Skeletal muscle cell (primary cell): ENCODE data around the gene RPS3.

Source experiments
- DNase-seq: peaks from one replicate; pipeline ENCODE4 v3.0.0-alpha.2; 2010; ENCODE audit warnings: low read depth
- H3K4me3 ChIP-seq: 2 replicates; pipeline ENCODE4 v1.5.1; 2011; ENCODE audit warnings: low read depth, mild to moderate bottlenecking, control low read depth, low read length, moderate library complexity

The RPS3 gene

DNA sequence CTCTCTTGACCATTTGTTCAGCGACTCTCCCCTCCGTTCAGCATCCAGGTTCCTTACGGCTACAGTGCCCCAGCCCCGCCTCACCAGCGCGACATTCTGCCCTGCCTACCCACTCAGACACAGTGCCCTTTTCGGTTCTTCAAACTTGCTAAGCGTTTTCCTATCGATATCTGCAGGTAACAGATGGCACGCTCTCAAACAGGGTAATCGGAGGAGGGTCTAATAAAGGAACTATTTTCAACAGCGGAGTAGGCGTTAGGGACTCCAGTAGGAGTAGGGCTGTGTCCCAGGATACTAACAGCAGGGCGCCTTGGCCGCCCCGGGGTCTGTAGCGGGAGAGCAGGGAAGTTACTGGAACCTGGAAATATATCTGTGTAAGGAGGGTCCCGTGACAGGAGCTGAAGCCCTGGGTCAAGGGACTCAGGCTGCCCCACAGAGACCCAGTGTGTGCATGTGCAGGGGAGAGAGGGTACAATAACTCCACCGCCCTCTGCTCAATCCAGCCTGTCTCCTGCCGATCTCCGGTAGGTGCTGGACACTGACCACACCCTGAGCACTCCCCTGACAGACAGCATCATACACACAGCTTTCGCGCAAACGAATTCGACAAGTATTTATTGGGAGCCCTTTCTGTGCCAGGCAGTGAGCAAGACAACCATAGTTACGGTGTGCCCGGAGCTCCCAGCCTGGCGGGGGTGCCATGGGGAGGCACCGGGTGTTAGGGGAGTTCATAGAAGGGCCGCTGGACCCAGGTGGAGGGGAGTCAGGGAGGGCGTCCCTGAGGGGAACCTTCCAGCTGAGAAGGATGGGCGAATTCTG, 31.6 kb downstream of the RPS3 start:
- DNase-seq = no peak
- peak overlapping the region; percentile 41 for H3K4me3 ChIP-seq

DNA sequence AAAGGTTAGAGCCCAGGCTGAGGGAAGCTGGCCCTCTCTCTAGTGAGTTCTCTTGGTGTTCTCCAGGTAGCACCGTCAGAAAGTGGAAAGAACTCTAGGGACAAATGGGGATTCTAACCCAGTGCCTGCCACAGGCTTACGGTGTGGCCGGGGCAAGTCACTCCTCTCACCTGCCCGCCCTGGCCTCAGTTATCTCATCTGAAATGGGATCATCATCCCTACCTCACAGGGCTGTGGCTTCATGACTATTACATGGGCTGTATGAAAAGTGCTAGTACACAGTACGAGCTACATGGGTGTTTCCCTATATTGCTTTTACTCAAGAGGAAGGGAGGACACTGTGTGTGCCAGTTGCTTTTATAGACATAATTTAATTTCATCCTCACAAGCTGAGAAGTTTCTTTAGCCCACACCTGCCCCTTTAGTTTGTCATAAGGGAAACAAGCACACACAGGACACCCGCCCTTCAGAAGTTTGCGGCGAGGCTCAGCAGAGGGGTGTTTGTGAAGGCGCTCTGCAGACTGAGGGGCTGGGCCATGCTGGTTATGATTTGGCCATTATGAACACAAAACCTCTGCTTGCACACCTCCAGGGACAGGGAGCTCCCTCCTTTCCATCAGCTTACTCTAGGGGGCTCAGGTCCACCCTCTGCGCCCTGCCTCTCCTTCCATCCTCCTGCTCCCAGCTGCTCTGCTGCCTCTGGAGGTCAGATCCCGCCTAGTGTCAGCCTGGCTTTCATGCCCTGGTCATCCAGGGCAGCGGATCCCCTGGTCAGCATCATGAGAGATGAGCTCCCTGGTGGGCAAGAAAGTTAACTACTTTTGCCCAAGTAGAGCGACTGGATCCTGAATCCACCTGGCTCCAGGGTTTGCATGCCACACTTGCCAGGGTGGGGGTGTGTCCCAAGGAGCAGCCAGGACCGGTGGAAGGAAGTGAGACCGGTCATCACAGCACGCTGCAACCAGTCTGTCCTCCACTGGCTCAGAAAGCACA, 32.5 kb downstream of the RPS3 start:
- DNase-seq = no peak
- H3K4me3 ChIP-seq = no peak overlapping the region

DNA sequence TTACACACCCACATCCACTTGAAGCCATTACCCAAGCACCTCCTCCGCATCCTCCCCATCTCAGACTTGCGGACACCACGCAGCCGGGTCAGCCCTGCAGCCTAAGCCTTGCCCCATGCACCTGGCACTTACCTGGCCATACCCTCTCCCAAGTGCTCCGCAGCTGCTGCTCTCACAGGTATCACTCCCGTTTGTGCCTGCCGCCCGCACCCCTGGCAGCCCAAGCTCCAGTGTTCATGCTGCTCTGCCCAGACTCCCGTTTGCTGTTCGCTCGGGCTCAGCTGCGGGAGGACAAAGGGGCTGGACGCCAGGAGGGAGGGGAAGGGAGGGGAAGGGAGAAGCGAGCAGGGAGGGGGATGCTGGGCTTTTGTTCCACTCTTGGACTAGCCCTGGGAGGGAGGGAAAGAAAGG, 33.6 kb downstream of the RPS3 start, which contains the start of gene KLHL35:
TSS of gene KLHL35 (minus strand) at position 293 of the 411 bp plus-strand sequence. CDS start 2,574 bp downstream, outside the sequence.
- H3K4me3 ChIP-seq = no peak within 1 kb of the TSS
- no peak for DNase-seq

DNA sequence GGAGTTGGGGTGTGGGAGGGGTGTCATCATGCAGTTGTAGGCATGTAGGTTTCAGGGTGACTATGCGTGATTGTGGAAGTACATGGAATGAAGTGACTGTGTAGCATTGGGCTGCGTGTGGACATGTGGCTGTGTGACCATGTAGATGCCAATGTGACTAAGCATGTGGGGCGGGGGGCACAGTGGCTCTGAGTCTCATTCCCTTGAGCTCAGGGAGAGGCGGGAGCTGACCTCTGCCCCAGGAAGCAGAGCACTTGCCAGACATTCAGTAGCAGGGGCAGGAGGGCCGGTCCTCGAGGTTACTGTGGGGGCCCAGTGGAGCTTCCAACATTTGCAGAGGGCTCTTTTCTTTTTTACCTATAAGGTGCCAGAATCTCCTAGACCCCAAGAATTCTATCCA, 34.1 kb downstream of the RPS3 start:
- H3K4me3 ChIP-seq = no peak overlapping the region
- no peak for DNase-seq

DNA sequence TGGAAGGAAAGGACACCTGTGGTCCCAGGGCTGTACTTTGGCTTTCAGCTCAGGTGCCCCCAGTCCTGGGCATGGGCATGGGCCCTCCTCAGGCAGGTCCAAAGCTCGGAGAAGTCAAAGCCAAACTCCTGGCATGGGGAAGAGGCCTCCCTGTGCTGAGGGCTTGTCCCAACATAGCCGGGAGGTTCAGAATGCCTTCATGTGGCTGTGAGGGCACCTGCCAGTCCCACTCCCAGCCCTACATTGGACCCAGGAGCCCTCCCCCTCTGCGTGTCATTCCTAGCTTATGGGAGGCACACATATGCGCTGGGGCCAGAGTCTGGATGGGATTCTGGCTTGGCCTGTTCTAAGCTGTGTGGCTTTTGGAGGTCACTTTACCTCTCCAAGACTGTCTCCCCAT, 34.7 kb downstream of the RPS3 start:
- no peak overlapping the region for H3K4me3 ChIP-seq
- DNase-seq = no peak

DNA sequence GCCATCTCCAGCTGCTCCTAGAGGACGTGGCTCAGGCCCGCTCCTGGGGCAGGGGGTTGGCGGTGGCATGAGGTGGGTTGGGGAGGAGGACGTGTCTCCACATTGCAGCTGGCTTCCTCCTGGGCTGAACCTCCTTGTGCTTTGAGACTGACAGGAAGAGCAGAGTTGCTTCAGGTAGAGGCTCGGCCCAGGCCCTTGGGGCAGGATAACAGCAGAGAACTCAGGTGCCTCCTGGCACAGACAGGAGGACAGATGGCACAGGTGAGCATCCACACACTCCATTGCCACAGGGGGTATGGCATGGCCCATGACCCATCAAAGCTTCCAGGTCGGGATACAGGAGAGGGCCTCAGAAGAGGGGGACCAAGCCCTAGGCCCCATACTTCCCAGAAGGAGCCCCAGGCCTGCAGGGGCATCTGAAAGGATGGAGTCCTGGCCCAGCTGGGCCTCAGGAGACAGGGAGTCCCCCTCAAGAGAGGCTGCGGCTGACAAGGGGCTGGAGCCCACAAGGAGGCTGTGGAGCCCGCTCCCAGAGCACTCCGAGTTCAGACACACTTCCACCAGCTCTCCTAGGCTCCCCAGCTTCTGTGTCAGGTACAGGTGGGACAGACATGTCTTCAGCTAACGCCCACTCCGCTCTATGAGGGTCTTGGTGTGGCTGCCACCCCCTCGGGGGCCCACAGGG, 35.7 kb downstream of the RPS3 start:
- no peak overlapping the region for H3K4me3 ChIP-seq
- DNase-seq = no peak

DNA sequence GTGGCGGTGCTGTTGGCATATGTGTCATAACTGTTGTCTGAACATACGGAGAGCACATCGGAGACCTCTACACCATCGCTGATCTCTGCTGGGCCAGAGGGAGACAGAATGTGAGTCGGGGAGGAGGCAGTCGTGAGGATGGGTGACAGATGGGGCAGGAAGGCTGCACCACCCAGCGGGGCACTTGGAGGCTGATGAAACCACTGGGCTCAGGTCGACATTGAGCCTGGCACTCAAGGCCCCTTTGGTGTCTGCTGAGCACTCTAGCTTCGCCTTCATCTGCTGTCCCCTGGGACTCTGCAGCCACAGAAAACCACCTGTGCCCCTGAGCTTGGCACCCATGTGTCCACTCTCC, 36.2 kb downstream of the RPS3 start:
- no peak overlapping the region for H3K4me3 ChIP-seq
- DNase-seq = no peak

DNA sequence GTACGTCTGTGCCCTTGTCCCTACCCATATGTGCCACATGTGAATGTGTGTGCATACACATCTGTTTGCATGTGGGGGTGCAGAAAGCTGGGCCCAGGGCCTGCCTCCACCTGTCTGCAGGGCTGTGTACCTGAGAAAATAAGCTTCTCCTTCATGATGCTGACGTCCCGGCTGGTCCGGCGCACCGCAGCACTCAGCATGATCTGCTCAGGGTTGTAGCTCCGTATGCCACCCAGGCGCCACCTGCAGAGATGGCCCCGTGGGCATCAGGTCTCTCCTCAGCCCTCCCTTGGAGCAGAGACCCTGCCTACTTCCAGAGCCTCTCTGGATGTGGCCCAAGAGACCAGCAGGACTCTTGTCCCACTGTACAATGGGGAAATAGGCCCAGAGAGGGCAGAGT, 37.5 kb downstream of the RPS3 start:
- DNase-seq = no peak
- H3K4me3 ChIP-seq = no peak overlapping the region

DNA sequence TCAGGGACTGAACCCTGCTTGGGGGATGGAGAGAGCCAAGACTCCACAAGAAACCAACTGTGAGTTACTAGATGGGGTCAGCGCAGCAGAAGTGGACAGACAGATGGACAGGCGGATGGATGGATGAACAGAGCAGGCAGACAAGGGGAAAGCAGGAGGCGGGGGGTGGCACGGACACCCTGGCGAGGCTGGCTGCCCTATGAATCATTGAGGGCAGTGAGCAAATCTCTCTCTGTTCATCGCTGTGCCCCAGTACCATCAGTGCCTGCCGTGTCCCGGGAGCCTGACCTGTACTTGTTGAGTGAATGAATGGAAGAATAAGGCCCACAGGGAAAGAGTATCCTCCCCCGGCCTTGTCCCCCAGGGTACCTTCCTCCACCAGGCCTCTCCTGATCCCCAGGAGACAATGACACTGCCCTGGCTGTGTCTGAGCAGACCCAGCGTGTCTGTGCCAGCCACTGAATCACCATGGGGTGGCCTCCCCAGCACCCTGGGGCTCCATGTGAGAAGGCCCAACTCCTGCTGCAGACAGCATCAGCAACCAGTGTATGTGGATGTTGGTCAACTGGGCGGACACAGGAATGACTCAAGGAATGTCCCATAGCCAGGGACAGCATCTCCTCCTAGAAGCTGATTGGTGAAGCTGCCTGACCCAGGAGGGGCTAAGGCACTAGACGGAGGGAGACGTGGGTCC, 38.8 kb downstream of the RPS3 start:
- no peak for DNase-seq
- no peak overlapping the region for H3K4me3 ChIP-seq

DNA sequence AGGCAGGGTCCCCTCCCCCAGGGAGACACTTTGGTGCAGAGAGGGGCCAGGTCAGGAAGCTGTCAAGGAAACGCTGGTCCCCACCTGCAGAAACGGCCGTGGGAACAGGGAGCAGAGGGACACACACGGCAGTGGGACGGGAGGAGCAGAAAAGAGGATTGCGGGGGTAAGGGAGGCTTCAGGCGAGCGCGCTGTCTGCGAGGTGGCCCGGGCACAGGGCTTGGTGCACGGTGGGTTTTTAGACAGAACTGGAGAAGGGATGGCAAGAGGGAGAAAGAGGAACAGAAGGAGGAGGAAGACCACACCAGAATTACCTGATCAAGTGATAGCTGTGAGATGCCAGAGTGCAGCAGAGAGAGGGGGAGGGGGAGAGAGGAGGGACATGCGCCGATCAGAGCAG, 39.7 kb downstream of the RPS3 start:
- H3K4me3 ChIP-seq = no peak overlapping the region
- no peak for DNase-seq

DNA sequence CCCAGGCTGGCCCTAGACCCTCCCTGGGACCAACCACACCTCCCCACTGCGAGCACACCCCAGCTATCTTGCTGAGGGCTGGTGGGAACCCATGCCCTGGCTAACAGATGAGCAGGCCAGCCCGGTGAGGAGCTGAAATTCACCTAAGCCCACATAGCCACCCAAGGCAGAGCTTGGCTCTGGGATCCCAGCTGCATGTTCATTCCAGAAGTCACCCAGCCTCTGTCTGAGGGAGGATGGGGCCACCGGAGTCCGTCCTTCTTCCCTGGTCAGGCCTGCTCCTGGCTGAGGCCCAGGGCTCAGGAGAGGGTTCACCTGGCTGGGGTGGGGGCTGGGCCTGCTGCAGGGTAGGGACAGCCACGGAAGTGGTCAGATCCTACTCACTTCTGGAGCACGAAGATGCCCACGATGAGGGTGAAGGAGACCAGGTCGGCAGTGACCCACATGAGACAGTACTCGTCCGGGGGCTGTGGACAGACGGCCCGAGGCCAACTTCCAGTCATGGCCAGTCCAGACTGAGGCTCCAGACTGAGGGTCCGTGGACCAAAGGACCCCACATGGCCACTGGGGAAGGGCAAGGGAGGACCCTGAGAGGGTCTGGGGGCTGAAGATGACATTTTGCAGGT, 40.3 kb downstream of the RPS3 start:
- DNase-seq = no peak
- H3K4me3 ChIP-seq = no peak overlapping the region

DNA sequence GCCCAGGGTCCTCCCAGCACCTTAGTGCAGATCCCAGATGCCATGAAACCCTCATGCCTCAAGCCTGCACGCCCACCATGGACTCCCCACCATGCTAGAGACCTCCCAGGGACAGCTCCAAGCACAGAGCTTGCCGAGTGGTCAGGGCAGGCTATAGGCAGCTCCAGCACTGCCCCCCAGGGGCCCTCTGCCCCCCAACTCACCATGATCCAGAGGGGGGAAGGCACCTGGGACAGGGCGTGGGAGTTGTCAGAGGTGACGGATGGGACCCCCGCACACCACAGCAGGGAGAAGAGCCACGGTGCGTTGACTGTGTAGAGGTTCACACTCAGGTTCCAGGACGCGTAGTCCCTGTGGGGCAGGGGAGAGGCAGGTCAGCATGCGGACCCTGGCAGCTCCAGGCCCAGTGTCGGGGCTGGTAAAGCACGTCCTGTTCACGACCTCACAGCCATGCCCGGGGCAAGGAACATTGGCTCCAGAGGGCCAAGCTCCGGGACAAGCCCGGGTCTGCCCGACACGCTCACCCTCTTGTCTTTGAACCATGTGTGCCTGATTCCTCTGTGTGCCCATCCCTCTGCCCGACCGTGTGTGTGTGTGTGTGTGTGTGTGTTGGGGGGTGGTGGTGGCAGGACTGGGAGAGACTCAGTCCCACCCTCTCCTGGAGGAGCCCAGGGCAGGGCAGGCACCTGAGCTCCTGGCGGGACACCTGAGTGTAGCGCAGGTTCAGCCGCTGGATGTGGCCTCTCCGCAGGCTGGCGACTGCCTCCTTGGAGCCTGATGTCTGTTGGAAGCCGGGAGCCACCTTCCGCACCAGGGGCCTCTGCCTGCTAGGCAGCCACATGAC, 41.9 kb downstream of the RPS3 start:
- H3K4me3 ChIP-seq = no peak overlapping the region
- no peak for DNase-seq

DNA sequence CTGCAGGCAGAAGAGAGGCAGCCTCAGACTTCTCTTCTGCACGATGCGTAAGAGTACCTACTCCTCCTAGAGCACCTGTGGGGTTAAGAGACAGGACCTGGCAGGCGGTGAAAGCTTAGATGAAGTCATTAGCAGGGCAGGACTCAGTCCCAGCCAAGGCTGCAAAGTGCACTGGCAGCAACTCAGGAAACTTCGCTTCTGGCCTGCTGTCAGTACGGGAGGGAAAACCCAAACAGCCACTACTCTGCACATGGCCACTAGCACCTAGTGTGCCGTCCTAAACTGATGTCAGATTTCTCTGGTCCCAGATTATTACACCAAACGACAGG, 42.5 kb downstream of the RPS3 start:
- no peak overlapping the region for H3K4me3 ChIP-seq

DNA sequence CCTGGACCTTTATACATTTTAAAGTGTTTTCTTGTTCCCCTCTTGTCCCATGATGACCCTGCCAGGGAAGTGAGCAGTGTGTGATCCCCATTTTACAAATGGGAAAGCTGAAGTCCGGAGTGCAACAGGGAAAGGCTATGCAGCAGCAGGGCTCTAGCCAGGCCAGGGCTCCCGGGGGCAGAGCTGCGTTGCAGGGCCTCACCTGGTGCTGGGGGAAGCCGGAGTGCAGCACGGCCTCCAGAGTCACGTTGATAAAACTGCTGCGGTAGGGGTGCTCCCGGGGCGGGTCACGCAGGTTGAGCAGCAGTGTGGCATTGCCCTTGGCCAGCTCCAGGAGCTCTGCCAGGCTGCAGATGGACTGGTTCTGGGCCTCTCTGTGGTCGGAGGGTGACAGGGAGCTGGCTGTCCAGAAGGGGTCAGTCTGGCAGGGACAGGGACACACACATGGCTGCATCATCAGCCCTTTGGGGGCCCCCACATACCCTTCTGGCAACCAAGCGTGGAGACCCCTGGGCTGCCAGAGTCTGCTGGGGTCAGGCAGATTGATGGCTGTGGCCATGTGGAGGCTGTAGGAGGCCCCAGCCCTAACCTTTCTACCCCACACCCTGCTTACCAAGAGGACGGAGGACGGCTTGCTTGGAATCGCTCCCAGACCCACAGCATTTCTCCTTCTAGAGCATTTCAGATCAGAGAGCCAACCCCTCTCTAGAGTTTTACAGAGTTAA, 43.0 kb downstream of the RPS3 start:
- DNase-seq = no peak
- no peak overlapping the region for H3K4me3 ChIP-seq

More for the DNA sequence above, 42.5 kb downstream of the RPS3 start:
- DNase-seq = no peak

DNA sequence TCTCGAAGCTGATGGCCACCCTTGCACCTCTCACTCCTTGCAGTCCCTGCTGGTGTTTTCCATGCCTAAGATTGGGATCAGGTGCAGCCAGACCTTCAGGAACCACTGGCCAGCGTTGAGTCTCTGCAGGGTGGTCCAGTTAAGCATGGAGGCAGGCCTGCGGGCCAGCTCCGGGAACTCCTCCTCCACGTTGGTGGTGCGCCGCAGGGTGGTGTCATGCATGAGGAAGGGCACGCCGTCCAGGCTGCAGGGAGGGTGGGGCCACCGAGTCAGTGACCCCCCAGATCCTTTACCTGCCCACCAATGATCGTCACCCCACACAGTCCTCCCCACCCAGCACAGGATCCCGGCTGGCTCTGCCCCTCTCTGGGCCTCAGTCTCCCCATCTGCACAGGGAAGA, 43.7 kb downstream of the RPS3 start:
- H3K4me3 ChIP-seq = no peak overlapping the region

DNA sequence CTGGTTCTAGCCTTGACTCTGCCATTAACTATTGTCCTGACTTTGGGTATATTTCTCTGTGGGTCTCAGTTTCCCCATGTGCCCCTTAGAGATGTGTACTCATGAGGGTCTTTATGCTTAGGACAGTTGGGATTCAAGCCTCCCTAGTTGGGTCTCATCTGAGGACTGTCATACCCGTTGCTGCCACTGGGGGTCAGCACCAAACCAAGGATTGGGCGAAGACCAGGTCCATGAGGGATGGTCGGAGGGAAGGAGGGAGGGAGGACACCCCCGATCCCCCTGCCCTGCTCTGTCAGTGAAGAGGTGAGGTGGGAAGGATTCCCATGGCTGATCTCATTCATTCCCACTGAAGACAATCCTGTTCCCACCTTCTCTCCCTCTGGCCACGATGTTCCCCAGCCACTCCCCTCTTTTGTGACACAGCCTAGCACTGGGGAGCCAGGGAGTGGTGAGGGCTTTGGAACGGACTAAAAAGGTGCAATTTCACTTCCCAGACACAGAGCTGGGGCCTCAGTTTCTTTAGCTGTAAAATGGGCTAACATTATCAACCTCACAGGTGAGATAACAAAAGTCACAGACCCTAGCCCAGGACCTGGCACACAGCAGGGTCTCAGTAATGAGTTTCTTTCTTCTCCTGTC, 46.1 kb downstream of the RPS3 start:
- no peak for DNase-seq
- H3K4me3 ChIP-seq = no peak overlapping the region

More for the DNA sequence above, 43.7 kb downstream of the RPS3 start:
- DNase-seq = no peak

DNA sequence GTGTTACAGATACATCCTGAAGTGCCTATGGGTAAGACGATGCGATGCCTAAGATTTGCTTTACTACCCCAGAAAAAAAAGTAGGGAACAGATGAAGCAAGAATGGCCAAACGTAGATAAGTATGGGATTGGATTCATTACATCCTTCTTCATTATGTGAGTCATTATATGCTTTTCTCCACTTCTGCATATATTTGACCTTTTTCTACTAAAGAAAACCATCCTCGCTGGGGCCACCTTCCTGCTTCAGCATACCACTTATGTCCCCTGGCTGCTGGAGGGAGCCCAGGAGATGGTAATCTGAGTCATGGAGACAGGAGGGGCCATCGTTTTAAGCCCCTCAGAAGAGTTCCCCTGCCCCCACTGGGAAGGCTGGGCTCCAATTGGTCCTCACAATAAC, 48.1 kb downstream of the RPS3 start:
- no peak overlapping the region for H3K4me3 ChIP-seq
- DNase-seq = no peak
